Ishikawa (cell line): ENCODE measurements around the gene PAGE4.

Experiments
- CEBPB ChIP-seq: IDR thresholded peaks from 2 replicates; pipeline ENCODE4 v1.6.1; 2012
- CREB1 ChIP-seq: IDR thresholded peaks from 2 replicates; pipeline ENCODE4 v1.6.1; 2012; ENCODE audit warnings: low read depth
- EGR1 ChIP-seq: IDR thresholded peaks from 2 replicates; pipeline ENCODE4 v1.6.1; 2012
- EP300 ChIP-seq: IDR thresholded peaks from 2 replicates; pipeline ENCODE4 v1.6.1; 2012; ENCODE audit warnings: borderline replicate concordance
- FOXM1 ChIP-seq: IDR thresholded peaks from 2 replicates; pipeline ENCODE4 v1.6.1; 2012; ENCODE audit warnings: low read depth, borderline replicate concordance
- NFIC ChIP-seq: IDR thresholded peaks from 2 replicates; pipeline ENCODE4 v1.6.1; 2012
- RAD21 ChIP-seq: IDR thresholded peaks from 2 replicates; pipeline ENCODE4 v1.6.1; 2012; ENCODE audit warnings: low read depth
- TAF1 ChIP-seq: IDR thresholded peaks from 2 replicates; pipeline ENCODE4 v1.6.1; 2012; ENCODE audit warnings: low read depth, mild to moderate bottlenecking
- TCF12 ChIP-seq: IDR thresholded peaks from 2 replicates; pipeline ENCODE4 v1.6.1; 2012; ENCODE audit warnings: low read depth
- TEAD4 ChIP-seq: IDR thresholded peaks from 2 replicates; pipeline ENCODE4 v1.6.1; 2012
- YY1 ChIP-seq: IDR thresholded peaks from 2 replicates; pipeline ENCODE4 v1.6.1; 2012; ENCODE audit warnings: low read depth
- ZBTB7A ChIP-seq: IDR thresholded peaks from 2 replicates; pipeline ENCODE4 v1.6.1; 2012; ENCODE audit warnings: low read depth
- TF ChIP-seq, protein P1 (sequence below): IDR thresholded peaks from 2 replicates; pipeline ENCODE4 v1.6.1; 2012
- TF ChIP-seq, protein P2 (sequence below): IDR thresholded peaks from 2 replicates; pipeline ENCODE4 v1.6.1; 2012
- TF ChIP-seq, protein P3 (sequence below): IDR thresholded peaks from 2 replicates; pipeline ENCODE4 v1.6.1; 2012; ENCODE audit warnings: low read depth, mild to moderate bottlenecking

Gene PAGE4

DNA sequence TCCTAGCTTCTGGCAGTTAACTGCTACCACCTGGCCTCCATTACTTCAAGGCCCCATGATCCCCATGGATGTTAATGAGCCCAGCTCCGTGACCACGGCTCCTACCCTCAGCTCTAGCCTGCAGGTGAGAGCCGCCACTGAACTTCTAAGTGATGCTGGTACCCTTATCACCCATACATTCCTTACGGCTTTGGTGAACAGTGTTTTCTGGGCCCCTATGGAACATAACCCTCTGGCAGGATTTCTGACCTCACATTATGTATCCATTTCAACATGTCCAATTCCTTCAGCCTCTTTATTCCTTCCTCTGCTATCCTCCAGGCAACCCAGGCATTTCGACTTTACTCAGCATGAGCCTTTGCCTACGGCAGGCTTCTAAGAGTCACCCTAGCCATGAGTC, 24.6 kb downstream of the PAGE4 start:
- TF ChIP-seq YY1 (no peak), TEAD4 (no peak), ZBTB7A (no peak), FOXM1 (no peak), RAD21 (no peak), CREB1 (no peak), NFIC (no peak), TAF1 (no peak), TCF12 (no peak), EGR1 (no peak), EP300 (no peak)
- TF ChIP-seq, protein P1, sequence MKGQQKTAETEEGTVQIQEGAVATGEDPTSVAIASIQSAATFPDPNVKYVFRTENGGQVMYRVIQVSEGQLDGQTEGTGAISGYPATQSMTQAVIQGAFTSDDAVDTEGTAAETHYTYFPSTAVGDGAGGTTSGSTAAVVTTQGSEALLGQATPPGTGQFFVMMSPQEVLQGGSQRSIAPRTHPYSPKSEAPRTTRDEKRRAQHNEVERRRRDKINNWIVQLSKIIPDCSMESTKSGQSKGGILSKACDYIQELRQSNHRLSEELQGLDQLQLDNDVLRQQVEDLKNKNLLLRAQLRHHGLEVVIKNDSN: no peak
- TF ChIP-seq, protein P2, sequence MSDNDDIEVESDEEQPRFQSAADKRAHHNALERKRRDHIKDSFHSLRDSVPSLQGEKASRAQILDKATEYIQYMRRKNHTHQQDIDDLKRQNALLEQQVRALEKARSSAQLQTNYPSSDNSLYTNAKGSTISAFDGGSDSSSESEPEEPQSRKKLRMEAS: no peak
- TF ChIP-seq, protein P3, sequence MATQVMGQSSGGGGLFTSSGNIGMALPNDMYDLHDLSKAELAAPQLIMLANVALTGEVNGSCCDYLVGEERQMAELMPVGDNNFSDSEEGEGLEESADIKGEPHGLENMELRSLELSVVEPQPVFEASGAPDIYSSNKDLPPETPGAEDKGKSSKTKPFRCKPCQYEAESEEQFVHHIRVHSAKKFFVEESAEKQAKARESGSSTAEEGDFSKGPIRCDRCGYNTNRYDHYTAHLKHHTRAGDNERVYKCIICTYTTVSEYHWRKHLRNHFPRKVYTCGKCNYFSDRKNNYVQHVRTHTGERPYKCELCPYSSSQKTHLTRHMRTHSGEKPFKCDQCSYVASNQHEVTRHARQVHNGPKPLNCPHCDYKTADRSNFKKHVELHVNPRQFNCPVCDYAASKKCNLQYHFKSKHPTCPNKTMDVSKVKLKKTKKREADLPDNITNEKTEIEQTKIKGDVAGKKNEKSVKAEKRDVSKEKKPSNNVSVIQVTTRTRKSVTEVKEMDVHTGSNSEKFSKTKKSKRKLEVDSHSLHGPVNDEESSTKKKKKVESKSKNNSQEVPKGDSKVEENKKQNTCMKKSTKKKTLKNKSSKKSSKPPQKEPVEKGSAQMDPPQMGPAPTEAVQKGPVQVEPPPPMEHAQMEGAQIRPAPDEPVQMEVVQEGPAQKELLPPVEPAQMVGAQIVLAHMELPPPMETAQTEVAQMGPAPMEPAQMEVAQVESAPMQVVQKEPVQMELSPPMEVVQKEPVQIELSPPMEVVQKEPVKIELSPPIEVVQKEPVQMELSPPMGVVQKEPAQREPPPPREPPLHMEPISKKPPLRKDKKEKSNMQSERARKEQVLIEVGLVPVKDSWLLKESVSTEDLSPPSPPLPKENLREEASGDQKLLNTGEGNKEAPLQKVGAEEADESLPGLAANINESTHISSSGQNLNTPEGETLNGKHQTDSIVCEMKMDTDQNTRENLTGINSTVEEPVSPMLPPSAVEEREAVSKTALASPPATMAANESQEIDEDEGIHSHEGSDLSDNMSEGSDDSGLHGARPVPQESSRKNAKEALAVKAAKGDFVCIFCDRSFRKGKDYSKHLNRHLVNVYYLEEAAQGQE: no peak

DNA sequence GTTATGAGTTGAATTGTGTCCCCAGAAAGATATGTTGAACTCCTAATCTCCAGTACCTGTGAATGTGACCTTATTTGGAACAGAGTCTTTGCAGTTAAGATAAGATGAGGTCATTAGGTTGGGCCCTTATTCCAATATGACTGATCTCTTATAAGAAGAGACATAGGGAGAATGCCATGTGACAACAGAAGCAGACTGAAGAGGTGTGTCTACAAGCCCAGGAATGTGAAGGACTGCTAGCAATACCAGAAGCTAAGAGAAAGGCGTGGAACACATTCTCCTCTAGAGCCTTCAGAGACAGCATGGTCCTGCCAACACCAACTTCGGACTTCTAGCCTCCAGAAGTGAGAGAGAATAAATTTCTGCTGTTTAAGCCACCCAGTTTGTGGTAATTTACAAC, 27.7 kb downstream of the PAGE4 start:
- TF ChIP-seq, protein P2: no peak
- TF ChIP-seq, protein P3: no peak
- TF ChIP-seq ZBTB7A: no peak
- no peak for TF ChIP-seq TAF1
- no peak for TF ChIP-seq TEAD4
- TF ChIP-seq CREB1: no peak
- no peak for TF ChIP-seq YY1
- TF ChIP-seq, protein P1: no peak
- no peak for TF ChIP-seq FOXM1

- TF ChIP-seq FOXM1: no peak
- TF ChIP-seq, protein P1: no peak
- TF ChIP-seq, protein P2: no peak
- TF ChIP-seq NFIC: no peak
- TF ChIP-seq CEBPB: no peak
- TF ChIP-seq YY1: no peak
- no peak for TF ChIP-seq TAF1
- TF ChIP-seq EGR1: no peak
Measured at GRCh38 chrX:49858341-49858740, 29.2 kb downstream of the PAGE4 start.

- TF ChIP-seq, protein P1: no peak
- TF ChIP-seq EP300 (no peak), EGR1 (no peak), CEBPB (no peak), YY1 (no peak), TAF1 (no peak), ZBTB7A (no peak), CREB1 (no peak), TCF12 (no peak), NFIC (no peak), TEAD4 (no peak), RAD21 (no peak), FOXM1 (no peak)
- TF ChIP-seq, protein P3: no peak
- TF ChIP-seq, protein P2: no peak
Measured at GRCh38 chrX:49859491-49859890, 30.4 kb downstream of the PAGE4 start.
